GM19099 (cell line): ENCODE data around the gene RPUSD3.

Experiments
- POLR2A ChIP-seq: IDR thresholded peaks from 3 replicates; pipeline ENCODE4 v1.6.1; 2011; ENCODE audit warnings: low read depth; ENCODE audit not compliant: insufficient read length; ENCODE audit errors: extremely low read depth

The RPUSD3 gene

DNA sequence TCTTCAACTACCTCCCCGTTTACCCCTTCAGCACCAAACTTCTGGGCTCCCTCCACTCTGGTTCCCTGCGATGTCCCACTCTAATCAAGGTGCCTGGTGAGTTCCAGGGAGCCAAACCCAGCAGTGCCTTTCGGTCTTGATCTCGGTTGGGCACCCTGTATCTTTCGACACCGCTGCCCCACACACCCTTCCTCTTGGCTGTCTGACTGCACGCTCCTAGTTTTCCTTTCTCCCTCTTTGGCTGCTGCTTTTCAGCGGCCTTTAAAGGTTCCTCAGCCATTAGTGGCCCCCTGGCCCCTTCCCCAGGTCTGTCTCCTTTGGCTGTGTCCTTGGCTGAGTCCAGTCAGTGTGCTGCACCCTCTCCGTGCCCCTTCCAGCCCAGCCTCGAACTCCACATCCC is 33.0 kb downstream of the RPUSD3 start:
- TF ChIP-seq POLR2A, result no peak

DNA sequence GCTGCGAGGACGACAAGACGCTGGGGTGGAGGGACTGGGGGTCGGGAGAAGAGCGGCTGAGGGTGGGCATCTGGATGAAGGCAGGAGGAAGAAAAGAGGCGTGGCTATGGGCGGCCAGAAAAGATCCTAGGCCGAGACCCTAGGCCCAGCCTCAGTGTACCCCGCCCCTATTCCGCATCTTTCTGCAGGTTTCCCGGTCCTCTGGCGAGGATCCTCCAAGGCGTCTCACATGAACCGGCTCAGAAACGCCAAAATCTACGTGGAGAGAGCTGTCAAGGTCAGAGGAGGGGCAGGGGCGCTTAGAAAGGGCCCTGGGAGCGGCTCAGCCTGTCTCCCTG is 33.4 kb downstream of the RPUSD3 start:
- TF ChIP-seq POLR2A, result no peak

DNA sequence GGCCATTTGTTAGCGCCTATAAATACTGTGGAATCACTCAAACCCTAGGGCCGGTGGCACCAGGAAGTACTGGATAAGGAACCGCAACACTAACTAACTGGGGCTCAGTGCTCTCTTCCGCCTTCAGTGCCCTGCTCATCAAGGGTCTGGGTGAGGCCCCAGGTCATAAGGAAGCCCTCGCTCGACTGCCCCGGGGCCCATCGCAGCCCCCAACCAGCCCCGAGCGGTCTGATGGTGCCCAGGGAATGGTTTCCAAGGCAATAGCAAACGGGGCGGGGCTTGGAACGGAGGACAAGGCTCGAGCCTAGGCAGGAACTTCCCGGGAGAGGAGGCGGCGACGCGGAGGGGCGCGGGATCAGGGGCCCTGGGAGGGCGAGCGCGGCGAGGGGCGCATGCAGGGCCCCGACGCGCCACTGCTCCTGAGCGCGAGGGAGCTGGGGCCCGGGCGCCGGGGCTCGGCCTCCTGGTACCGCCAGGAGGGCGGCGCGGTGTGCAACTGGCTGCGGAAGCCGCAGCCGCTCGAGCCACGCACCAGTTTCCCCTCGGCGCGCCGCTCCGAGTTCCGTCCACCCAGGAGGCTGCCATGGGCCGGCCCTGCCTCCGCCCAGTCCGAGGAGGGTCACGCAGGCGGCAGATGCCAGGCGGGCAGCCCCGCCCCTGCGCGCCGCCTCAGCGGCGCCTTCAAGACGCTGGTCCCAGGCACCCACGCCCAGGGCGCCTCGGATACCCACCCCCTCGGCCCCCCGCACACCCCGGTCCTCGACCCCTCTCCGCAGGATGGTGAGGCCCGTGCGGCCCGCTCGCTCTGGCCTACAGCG is 34.0 kb downstream of the RPUSD3 start, which contains the start of gene TTLL3:
Gene TTLL3 (plus strand): TSS at position 648 of the 818 bp plus-strand sequence. CDS start 400 bp downstream, outside the sequence.
- peak; percentile 60 for TF ChIP-seq POLR2A

DNA sequence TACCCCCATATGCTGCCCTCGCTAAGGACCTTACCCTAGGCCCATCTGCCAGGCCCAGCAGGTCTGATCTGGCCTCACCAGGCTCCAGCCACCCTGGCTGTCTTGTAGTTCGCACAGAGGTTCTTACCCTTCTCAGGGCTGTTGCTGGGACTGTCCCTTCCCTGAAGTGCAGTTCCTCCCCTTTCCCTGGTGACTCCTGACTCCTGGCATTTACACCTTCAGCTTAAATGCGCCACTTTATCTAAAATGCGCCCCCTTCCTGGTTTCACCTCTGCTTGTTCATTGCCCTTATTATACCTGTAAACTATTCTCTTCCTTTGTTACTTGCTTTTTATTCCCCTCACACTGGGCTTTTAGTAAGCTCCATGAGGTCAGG is 34.6 kb downstream of the RPUSD3 start:
- TF ChIP-seq POLR2A, result no peak

DNA sequence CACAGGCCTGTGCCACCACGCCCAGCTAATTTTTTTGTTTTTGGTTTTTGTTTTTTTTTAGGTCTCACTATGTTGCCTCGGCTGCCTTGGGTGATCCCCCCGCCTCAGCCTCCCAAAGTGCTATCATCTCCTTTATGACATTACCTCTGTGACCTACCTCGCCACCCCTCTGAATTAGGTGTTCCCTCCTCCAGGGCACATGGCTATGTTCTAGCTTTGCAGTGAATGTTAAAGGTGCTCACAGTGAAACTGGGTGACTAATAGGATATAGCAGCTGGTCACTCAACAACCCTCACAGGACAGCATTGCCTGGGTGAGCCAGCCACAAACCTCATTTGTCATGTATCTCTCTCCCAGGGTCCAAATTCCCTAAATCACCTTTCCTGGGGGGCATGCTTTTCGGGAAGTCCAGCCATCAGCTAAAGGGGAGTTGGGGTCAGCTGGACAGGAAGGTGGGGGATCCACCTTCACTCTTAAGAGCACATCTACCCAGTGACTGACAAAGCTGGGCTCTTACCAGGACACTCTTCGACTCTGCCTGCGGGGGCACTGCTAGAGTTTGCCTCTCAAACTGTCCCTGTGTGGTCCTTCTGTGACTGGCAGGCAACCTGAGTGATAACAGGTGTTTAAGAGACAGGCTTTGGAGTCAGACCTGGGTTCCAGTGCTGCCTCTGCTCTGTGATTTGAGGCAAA is 35.3 kb downstream of the RPUSD3 start:
- TF ChIP-seq POLR2A, result peak; percentile 19

DNA sequence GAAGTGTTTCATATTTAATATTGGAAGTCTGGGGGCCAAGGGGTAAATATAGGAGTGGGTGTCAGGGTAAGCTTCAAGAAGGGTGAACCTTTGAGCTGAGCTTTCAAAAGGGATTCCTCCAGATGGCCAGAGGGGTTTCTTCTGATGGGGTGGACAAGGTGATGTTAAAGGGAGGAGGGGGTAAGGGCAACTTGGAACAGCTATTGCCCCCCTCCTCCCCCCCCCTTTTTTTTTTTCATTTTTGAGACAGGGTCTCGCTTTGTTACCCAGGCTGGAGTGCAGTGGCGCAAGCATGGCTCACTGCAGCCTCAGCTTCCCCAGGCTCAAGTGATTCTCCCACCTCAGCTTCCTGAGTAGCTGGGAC is 35.8 kb downstream of the RPUSD3 start:
- no peak for TF ChIP-seq POLR2A

DNA sequence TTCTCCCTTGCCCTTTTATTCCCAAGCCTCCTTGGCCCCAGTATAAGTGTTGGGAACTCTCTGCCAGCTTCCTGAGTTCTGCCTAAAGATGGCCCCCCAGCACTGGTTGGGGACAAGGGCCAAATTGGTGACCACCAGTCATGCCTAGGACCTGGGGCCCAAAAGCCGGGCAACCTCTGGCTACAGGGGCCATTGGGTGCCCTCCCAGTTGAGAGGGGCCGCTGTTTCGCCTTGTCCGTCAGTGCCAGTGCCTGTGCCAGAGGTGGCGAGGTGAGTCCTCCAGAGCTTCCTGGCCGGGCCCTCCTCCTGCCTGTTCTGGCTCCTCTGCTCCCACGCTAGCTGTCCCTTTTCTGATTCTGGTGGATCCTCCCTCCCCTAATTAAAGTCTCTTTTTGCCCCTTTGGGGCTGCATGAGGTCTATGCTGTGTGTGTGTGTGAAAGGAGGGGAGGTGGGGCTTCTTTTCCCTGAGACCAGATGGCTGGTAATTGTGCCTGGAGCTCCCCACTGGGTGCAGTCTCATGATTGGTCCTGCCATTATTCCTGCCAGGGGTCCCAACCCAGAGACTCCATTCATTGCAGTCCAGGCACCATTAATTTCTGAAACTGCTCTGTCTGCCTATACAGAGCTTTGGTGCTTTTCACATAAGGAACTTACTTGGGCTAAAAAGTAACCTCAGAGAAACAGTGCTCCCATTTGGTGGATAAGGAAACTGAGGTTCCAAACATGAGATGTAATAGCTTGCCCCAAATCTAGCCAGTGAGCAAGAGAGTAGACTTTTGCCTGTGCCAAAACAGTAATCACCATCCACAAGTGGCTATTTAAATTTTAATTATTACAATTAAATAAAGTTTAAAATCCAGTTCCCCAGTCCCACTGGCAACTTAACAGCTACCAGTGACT is 36.9 kb downstream of the RPUSD3 start:
- TF ChIP-seq POLR2A, result no peak

DNA sequence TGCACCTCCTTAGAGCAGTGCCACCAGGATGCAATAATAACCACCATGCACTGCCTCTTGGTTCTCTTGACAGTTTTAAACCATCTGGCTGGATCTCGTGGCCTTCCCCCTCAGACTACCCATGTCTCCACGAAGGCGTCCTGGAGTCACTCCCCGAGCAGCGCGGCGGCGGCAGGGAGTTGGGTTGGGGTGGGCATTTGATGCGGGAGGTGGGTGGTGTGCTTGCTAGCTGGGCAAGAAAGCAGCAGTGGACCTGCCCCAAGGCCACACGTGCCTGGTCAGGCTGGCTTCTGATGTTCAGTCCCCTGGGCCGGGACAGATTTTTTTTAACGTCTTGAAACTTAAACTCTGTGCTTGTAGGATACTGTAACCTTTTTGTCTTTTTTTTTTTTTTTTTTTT is 37.7 kb downstream of the RPUSD3 start:
- no peak for TF ChIP-seq POLR2A

DNA sequence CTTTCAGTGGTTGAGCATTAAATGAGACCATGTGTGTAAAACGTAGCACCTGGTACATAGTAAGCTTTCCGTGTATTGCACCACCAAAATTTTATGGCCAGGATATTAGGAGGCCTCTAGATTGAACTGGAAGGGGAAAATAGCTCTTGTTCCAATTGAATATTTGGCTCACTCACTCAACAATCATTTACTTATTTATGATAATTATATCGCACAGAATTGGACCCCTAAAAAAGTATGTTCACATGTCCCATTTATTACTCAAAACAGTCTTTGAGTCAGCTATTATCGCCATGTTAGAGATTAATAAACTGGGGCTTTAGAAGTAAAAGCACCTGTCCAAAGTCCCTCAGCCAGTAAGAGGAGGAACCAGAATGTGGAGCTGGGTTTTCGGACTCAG is 38.8 kb downstream of the RPUSD3 start:
- TF ChIP-seq POLR2A, result no peak

DNA sequence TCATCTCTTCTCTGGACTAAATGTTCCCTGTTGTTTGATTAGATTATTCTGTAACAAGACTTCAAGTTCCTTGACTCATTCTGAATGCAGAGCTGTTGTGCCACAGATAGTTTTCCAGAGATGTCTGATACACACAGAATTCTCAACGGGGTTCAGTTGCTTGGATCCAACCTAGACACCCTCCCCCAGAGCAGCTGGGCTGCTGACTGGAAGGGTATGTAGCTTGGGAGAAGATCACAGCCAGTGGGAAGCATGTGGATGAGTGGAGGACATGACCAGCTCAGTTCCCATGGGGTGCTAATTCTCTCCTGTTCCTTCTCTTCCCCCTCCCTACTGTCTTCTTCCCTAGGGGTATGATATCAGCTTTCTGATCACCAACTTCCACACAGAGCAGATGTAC is 40.3 kb downstream of the RPUSD3 start:
- TF ChIP-seq POLR2A, result no peak

DNA sequence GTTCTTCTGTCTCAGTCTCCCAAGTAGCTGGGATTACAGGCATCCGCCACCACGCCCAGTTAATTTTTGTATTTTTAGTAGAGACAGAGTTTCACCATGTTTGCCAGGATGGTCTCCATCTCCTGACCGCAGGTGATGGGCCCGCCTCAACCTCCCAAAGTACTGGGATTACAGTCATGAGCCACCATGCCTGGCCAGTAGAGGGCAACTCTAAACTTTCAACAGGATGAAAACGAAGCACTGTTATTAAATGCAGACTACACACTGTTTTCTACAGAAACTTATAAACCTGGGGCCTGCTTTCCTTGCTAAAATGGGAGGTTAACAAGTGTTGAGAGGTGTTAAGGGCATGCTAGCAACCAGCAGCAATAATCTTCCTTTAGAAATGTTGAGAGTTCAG is 43.3 kb downstream of the RPUSD3 start:
- no peak for TF ChIP-seq POLR2A

DNA sequence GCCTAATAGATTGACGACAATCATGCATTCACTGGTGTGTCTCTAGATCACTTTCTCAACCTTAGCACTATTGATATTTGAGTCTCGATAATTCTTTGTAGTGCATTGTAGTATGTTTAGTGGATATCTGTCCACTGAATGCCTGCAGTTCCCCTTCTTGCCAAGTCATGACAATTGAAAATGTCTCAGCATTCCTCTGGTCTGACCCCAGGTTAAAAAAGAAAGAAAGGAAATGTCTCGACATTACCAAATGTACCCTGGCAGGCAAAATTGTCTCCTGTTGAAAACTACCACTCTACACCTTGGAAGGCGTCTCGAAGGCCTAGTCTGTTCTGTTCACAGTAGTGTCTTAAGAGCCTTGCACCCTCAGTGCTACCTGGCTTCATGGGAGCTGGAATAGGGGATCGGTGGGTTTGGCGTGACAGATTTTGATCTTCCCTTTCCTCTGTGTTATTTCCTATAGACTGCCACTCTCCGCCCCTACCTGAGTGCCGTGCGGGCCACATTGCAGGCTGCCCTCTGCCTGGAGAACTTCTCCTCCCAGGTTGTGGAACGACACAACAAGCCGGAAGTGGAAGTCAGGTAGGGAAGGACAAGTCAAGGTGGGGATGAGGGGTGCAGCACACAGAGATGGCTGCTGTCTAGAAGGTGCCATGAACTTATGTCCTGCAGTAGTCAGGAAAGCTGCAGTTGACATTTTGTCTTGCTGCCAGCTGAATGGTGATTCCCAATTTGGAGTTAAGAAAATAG is 46.4 kb downstream of the RPUSD3 start:
- TF ChIP-seq POLR2A, result no peak

DNA sequence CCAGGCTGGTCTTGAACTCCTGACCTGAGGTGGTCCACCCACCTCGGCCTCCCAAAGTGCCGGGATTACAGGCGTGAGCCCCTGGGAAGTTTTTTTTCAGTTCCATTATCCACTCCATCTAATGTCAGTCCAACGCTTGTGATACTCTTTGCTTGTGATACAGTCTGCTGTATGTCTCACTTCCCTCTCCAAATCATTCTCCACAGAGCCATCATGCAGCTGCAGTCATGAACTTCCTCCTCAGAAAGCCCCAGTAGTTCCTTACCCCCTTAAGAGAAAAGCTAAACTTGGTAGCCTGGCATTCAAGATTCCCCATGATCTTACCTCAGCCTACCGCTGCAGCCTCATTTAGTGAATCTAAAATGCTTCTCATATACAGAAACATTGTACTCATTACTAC is 48.6 kb downstream of the RPUSD3 start:
- no peak for TF ChIP-seq POLR2A

DNA sequence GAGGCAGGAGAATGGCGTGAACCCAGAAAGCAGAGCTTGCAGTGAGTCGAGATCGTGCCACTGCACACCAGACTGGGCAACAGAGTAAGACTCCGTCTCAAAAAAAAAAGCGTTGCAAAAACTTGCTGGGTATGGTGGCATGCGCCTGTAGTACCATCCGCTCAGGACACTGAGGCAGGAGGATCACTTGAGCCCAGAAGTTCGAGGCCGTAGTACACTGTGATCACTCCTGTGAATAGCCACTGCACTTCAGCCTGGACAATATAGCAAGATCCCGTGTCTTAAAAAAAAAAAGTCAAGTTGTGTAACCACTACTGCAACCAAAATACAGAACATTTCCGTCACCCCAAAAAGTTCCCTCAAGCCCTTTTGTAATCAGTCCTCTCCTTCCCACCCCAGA is 49.4 kb downstream of the RPUSD3 start:
- no peak for TF ChIP-seq POLR2A
